Measurements from ENCODE around the gene SETBP1.

Gene SETBP1

DNA sequence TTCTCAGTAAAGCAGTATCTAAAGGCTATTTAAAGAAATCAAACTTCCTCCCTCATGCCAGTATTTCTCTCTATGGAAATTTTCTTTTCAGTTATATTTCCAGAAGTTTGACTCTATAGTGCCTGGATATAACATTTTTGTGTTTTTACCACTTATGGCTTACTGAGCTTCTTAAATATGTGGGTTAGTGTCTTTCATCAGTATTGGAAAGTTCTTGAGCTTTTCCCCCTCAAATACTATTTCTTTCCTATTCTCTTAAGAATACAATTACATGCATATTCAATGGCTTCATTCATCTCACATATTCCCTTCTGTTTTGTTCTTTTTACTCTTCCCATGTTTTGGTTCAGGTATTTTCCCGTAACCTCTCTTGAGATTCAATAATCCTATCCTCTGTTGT, 432.0 kb downstream of the SETBP1 start:
- no peak for DNase-seq (ENCODE audit: low read depth)

GRCh38 chr18:45116116-45116515, 435.4 kb downstream of the SETBP1 start:
- DNase-seq (ENCODE audit: low read depth) = no peak

Data from activated gamma-delta T cell treated with anti-CD3 and anti-CD28 coated beads, Interleukin-2, amount 50 U/mL, for 16 hours (primary cell).